ENCODE measurements around the gene EIF4A3.

The EIF4A3 gene

DNA sequence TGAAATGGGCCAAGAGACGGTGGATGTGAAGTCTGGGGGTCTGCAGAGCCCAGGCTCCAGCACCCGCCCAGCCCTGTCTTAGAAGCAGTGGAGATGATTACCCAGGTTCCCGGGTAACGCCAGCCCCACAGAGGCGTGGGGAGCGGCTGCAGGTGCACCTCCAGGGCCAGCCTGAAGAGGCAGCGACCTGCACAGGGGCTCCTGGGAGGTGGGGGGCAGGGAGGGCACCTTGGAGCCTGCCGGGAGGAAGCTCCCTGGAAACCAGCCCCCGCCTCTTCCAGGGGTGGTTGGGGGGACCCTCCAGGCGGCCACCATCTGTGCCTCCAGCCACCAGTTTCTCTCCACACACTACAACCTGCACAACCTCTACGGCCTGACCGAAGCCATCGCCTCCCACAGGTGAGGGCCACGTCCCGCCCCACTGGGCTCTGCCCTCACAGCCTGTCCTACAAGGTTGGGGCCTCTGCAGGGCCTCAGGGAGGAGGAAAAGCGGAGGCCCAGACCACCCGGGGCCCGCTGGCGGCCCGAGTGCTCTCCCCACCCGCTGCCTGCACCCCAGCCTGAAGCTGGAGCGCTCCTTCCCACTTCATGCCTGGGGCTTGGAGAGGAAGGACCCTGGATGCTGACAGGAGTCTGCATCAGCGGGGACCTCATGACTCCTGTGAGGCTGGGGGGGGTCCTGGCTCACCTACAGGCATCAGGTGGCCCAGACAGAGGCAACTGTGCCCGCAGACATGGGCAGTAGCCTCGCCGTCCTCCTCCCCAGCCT, 35.0 kb downstream of the EIF4A3 start:
- DNase-seq: no peak

DNA sequence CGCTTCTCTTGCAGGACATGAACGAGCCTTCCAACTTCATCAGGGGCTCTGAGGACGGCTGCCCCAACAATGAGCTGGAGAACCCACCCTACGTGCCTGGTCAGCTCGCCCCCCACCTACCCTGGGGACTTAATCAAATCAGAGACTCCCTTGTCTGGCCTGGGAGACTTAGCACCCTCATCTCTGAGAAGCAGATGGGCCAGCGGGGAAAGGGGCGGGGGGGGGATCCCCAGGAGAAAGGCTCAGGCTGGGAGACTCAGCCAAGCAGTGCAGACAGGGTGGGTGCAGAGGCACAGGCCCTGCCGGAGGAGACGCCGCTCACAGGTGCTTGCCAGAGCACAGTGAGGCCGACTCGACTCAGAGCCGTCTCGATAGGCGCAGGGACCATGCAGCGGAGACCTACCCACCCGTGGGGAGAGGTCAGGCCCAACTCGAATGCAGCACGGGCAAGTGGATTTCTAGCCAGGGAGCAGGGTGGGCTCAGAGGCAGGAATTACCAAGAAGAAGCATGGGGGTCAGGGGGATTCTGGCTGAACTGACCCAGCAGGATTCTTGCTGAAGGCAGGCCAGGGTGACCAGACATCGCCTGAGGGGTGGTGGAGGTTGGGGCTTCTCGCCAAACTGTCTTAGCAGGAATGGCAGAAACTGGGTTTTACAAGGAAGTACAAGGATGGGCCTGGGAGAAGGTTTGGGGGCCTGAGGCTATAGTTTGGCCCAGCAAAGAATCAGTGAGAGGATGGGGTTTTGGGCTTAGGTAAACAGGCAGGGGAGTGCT, 35.8 kb downstream of the EIF4A3 start:
- no peak for DNase-seq

DNA sequence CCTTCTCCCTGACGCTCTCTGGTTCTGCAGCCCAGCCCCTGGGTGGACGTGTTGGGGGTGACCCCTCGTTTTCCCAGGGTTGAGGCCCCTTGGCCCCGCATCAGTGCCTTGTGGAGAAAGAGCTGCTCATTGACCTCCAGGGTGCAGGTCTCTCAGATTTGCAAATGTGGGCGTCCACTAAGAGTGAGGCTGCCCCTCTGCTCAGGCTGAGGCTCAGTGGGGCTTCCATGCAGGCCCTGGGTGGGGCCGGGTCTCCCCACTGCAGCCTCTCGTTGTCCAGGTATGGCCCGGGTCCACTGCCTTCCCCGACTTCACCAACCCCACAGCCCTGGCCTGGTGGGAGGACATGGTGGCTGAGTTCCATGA, 36.5 kb downstream of the EIF4A3 start:
- no peak for DNase-seq

DNA sequence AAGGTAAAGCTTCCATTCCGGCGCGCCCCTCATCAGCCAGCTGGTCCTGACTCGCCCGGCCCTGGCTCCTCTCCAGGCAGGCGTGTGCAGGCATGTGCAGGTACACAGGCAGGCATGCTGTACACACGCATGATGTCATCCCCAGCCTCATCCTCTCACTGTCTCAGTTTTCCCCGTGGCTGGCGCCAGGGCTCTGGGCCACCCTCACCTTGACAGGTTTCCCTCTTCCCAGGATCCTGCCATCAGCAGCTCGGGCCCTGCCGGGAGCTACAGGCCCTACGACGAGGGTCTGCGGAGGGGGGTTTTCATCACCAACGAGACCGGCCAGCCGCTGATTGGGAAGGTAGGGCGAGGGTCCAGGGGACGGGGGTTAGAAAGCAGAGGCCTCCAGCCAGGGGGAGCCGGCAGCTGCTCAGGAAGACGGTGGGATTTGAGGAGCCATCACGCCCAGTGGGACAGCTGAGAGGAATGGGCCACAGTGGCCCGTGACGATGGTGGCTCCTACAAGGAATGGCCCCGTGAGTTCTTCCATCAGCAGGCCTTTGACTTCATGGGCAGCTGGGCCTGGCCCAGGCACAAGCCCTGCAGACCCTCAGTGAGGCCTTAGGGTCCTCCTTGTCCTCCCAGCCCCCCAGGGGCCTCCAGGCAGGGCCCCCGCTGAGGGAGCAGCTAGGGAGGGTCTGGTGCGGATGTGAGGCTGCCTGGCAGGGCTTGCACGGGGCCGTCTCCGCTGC, 37.0 kb downstream of the EIF4A3 start:
- DNase-seq: no peak

DNA sequence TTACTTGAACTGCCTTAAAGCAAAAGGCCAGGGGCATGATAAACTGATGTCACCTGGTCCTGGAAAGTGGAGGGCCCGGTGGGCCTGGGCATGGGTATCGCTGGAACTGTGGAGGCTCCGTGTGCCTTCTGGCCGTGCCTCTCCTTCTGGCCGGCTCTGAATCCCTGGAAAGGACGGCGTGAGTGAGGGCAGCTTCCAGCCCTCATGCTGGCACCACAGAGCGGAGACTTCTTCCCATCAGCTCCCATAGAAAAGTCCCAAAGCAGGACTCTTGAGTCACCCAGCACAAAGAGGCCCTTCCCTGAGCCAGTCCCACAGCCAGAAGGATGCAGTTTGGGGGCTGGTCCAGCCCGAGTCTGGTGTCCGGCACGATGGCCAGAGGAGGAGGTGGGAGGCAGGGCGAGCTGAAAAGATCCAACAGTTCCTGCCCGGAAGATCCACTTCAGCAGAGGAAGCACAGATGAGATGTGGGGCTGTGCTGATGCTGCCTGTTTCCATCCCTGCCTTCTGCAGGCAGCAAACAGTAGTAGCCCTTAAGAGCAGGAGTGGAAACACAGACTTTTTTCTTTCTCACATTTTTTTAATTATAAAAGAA, 37.8 kb downstream of the EIF4A3 start:
- no peak for DNase-seq

DNA sequence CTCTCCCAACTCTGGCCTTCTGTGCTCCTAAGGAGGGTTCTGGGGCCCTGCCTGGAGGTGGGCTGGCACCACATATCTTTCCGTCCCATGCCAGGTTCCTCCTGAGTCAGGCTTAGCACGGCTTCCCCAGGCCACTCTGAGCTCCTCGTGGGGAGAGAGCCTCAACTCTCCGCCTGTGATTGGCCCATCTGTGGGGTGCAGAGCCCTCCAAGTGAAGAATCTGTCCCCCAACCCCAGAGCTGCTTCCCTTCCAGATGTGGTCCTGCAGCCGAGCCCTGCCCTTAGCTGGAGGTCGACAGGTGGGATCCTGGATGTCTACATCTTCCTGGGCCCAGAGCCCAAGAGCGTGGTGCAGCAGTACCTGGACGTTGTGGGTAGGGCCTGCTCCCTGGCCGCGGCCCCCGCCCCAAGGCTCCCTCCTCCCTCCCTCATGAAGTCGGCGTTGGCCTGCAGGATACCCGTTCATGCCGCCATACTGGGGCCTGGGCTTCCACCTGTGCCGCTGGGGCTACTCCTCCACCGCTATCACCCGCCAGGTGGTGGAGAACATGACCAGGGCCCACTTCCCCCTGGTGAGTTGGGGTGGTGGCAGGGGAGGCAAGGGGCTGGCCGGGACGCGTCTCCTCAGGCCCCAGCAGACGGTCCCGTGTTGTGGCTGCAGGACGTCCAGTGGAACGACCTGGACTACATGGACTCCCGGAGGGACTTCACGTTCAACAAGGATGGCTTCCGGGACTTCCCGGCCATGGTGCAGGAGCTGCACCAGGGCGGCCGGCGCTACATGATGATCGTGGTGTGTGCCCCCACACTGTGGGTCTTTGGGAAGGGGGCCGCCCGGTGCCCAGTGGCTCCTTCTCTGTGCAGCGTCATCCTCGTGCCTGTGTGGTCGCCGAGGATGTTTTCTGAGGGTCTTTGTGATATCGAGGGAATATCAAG, 38.6 kb downstream of the EIF4A3 start:
- DNase-seq: no peak

DNA sequence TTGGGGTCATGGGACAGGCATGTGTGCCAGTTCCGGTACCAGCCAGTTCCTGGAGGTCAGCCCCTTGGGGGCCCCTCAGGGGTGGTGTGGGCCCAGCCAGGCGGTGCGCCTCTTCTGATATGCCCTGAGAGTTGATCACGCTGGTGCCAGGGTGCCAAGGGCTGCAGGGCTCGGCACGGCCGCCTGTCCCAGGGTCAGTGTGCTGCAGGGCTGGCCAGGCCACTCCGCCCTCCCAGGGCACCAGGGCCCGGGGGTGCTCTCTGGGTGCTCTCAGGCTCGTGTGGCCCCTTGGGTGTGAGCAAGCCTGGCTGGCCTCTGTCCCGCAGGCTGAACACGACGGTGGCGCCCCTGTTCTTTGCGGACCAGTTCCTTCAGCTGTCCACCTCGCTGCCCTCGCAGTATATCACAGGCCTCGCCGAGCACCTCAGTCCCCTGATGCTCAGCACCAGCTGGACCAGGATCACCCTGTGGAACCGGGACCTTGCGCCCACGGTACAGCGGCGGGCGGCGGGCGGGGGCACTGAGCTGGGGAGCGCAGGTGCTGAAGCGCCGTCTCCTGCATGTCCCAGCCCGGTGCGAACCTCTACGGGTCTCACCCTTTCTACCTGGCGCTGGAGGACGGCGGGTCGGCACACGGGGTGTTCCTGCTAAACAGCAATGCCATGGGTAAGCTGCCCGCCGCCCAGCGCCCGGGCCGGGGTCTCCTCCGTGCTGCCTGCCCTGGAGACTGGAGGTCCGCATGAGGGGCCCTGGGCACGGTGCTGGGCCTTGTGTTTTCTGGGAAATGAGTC, 39.5 kb downstream of the EIF4A3 start:
- DNase-seq: no peak

DNA sequence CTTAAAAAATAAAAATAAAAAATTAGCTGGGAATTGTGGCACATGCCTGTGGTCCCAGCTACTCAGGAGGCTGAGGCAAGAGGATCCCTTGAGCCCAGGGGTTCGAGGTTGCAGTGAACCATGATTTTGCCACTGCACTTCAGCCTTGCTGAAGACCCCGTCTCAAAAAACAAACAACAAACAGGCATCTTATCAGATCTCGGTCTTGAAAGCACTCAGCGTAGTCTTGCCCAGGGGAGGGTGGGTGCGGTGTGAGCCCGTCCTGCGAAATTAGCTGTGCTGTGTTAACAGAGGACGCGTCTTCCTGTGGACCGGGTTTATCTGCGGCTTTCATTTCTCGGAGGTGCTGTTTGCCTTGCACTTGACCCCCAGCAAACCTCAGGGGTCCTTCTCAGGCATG, 40.2 kb downstream of the EIF4A3 start:
- DNase-seq: no peak

DNA sequence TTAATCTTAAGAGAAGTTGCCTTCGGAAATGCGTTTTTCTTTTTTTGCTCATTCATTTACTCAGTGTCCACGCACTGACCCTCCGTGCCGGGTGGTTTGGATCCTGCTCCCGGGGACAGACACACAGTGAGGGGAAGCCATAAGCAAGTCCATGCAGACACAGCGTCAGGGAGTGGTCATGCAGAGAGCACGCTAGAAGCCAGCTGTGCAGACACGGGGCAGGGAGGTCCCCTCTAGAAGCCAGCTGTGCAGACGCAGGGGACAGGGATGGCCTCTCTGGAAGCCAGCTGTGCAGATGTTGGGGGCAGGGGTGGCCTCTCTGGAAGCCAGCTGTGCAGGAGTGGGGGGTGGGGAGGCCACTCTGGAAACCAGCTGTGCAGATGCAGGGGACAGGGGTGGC, 40.8 kb downstream of the EIF4A3 start:
- DNase-seq: no peak

DNA sequence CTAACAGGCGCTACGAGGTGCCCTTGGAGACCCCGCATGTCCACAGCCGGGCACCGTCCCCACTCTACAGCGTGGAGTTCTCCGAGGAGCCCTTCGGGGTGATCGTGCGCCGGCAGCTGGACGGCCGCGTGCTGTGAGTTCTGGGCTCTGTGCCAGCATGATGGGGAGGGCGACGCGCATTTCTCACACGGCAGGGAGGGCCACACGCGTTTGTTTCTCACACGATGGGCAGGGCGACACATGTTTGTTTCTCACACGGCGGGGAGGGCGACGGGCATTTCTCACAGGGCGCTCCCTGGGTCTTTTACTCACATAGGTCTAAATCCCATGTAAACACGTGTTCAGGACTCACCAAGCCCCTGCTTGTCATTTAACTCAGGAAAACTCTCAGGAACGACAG, 41.2 kb downstream of the EIF4A3 start:
- DNase-seq: no peak

DNA sequence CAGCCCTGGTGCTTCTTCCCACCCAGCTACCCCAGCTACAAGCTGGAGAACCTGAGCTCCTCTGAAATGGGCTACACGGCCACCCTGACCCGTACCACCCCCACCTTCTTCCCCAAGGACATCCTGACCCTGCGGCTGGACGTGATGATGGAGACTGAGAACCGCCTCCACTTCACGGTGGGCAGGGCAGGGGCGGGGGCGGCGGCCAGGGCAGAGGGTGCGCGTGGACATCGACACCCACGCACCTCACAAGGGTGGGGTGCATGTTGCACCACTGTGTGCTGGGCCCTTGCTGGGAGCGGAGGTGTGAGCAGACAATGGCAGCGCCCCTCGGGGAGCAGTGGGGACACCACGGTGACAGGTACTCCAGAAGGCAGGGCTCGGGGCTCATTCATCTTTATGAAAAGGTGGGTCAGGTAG, 42.0 kb downstream of the EIF4A3 start:
- DNase-seq: no peak

DNA sequence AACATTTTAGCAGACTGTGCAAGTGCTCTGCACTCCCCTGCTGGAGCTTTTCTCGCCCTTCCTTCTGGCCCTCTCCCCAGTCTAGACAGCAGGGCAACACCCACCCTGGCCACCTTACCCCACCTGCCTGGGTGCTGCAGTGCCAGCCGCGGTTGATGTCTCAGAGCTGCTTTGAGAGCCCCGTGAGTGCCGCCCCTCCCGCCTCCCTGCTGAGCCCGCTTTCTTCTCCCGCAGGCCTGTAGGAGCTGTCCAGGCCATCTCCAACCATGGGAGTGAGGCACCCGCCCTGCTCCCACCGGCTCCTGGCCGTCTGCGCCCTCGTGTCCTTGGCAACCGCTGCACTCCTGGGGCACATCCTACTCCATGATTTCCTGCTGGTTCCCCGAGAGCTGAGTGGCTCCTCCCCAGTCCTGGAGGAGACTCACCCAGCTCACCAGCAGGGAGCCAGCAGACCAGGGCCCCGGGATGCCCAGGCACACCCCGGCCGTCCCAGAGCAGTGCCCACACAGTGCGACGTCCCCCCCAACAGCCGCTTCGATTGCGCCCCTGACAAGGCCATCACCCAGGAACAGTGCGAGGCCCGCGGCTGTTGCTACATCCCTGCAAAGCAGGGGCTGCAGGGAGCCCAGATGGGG, 42.5 kb downstream of the EIF4A3 start:
- DNase-seq: no peak

DNA sequence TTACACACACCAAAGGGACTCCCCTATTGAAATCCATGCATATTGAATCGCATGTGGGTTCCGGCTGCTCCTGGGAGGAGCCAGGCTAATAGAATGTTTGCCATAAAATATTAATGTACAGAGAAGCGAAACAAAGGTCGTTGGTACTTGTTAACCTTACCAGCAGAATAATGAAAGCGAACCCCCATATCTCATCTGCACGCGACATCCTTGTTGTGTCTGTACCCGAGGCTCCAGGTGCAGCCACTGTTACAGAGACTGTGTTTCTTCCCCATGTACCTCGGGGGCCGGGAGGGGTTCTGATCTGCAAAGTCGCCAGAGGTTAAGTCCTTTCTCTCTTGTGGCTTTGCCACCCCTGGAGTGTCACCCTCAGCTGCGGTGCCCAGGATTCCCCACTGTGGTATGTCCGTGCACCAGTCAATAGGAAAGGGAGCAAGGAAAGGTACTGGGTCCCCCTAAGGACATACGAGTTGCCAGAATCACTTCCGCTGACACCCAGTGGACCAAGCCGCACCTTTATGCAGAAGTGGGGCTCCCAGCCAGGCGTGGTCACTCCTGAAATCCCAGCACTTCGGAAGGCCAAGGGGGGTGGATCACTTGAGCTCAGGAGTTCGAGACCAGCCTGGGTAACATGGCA, 43.4 kb downstream of the EIF4A3 start:
- DNase-seq: no peak

DNA sequence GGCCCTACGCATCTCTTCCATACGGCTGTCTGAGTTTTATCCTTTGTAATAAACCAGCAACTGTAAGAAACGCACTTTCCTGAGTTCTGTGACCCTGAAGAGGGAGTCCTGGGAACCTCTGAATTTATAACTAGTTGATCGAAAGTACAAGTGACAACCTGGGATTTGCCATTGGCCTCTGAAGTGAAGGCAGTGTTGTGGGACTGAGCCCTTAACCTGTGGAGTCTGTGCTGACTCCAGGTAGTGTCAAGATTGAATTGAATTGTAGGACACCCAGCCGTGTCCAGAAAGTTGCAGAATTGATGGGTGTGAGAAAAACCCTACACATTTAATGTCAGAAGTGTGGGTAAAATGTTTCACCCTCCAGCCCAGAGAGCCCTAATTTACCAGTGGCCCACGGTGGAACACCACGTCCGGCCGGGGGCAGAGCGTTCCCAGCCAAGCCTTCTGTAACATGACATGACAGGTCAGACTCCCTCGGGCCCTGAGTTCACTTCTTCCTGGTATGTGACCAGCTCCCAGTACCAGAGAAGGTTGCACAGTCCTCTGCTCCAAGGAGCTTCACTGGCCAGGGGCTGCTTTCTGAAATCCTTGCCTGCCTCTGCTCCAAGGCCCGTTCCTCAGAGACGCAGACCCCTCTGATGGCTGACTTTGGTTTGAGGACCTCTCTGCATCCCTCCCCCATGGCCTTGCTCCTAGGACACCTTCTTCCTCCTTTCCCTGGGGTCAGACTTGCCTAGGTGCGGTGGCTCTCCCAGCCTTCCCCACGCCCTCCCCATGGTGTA, 44.1 kb downstream of the EIF4A3 start:
- no peak for DNase-seq

DNA sequence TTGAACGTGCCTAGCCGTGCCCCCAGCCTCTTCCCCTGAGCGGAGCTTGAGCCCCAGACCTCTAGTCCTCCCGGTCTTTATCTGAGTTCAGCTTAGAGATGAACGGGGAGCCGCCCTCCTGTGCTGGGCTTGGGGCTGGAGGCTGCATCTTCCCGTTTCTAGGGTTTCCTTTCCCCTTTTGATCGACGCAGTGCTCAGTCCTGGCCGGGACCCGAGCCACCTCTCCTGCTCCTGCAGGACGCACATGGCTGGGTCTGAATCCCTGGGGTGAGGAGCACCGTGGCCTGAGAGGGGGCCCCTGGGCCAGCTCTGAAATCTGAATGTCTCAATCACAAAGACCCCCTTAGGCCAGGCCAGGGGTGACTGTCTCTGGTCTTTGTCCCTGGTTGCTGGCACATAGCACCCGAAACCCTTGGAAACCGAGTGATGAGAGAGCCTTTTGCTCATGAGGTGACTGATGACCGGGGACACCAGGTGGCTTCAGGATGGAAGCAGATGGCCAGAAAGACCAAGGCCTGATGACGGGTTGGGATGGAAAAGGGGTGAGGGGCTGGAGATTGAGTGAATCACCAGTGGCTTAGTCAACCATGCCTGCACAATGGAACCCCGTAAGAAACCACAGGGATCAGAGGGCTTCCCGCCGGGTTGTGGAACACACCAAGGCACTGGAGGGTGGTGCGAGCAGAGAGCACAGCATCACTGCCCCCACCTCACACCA, 44.8 kb downstream of the EIF4A3 start:
- no peak for DNase-seq

DNA sequence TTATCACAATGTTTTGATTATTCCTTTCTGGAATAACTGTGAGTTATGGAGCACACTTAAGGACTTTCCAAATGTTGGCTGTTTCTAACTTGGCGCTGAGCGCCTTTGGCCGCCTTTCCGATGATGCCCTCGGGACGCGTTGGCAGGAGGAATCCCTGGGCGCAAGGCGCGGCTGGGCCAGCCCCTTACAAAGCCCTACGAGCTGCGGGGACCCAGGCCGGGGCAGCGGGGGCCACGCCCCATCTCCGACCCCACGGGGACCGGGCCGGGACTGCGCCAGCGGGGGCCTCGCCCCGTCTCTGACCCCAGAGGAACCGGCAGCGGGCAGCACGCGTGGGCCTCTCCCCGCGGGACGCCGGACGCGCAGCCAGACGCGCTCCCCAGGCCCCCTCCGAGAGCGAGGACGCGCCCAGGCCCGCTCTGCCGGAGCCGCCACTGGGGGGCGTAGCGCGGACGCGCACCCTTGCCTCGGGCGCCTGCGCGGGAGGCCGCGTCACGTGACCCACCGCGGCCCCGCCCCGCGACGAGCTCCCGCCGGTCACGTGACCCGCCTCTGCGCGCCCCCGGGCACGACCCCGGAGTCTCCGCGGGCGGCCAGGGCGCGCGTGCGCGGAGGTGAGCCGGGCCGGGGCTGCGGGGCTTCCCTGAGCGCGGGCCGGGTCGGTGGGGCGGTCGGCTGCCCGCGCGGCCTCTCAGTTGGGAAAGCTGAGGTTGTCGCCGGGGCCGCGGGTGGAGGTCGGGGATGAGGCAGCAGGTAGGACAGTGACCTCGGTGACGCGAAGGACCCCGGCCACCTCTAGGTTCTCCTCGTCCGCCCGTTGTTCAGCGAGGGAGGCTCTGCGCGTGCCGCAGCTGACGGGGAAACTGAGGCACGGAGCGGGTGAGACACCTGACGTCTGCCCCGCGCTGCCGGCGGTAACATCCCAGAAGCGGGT, 45.6 kb downstream of the EIF4A3 start, which contains the start of gene GAA:
Gene GAA (plus strand): TSS at position 571 of the 935 bp plus-strand sequence. CDS start 3,006 bp downstream, outside the sequence.
- DNase-seq: peak; percentile 89

DNA sequence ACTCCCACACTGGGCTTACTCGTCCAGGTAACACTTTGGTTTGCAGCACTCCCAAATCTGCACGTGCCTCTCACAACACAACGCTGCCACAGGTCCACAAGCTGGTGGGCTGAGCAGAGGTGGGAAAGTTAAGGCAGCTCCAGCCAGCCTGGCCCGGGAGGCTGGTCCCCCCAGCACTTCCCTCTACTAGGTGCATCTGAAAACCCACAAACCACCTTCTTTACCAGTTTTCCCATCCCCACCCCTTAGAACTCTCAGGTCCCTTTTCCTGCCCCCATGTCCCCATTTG, 46.9 kb downstream of the EIF4A3 start:
- no peak for DNase-seq

All from stimulated activated CD4-positive, alpha-beta T cell treated with anti-CD3 and anti-CD28 coated beads, Interleukin-15, amount 100 ng/mL, for 24 hours (primary cell).